CD4-positive, CD25-positive, alpha-beta regulatory T cell (primary cell): ENCODE measurements around the gene LAMA3. TPM values are rescaled to one million over a fixed set of nuclear protein-coding genes. Genes with fewer than 3 reads are reported as not detected.

ENCODE experiments used
- ATAC-seq, 2 donors: fragments of 150-1000 bp; cut with Tn5 transposase; one replicate each; pipeline ENCODE4 v1.10.0; 2021; ENCODE audit warnings: low read depth in 2 of 2, moderate number of reproducible peaks in 2 of 2, moderate library complexity in 1 of 2
- DNase-seq, 3 donors: peaks; one replicate each; pipeline versions ENCODE4 v3.0.0 to v3.0.0-alpha.2; 2012 to 2022; ENCODE audit warnings: mixed read lengths in 1 of 3
- H3K27ac ChIP-seq: one replicate; pipeline ENCODE4 v1.7.0; 2013; ENCODE audit warnings: mild to moderate bottlenecking, low read length; ENCODE audit not compliant: insufficient read depth, poor library complexity, severe bottlenecking
- H3K27me3 ChIP-seq: one replicate; pipeline ENCODE4 v1.7.0; 2013; ENCODE audit warnings: low read length; ENCODE audit not compliant: control insufficient read depth, insufficient read depth
- H3K36me3 ChIP-seq: one replicate; pipeline ENCODE4 v1.7.0; 2013; ENCODE audit warnings: mild to moderate bottlenecking, low read length, moderate library complexity; ENCODE audit not compliant: control insufficient read depth, insufficient read depth
- H3K4me1 ChIP-seq: 2 replicates; pipeline ENCODE4 v1.7.0; 2013; ENCODE audit warnings: mild to moderate bottlenecking, low read length; ENCODE audit not compliant: insufficient read depth, control insufficient read depth, poor library complexity, severe bottlenecking
- H3K4me3 ChIP-seq: one replicate; pipeline ENCODE4 v1.7.0; 2013; ENCODE audit warnings: low read depth, mild to moderate bottlenecking, low read length, moderate library complexity
- H3K9me3 ChIP-seq, 2 experiments: 1 replicate in 1 of 2; 2 replicates in 1 of 2; pipeline ENCODE4 v1.7.0; 2013; ENCODE audit warnings: low read length in 2 of 2, mild to moderate bottlenecking in 1 of 2, moderate library complexity in 1 of 2; ENCODE audit not compliant: control insufficient read depth in 2 of 2
- H3K27ac Mint-ChIP-seq, 3 donors: one replicate each; pipeline ENCODE4 v1.8.0; 2020 to 2022; ENCODE audit warnings: mild to moderate bottlenecking in 3 of 3, mixed read lengths in 3 of 3, moderate library complexity in 2 of 3
- H3K27me3 Mint-ChIP-seq: one replicate; pipeline ENCODE4 v1.8.0; 2022; ENCODE audit warnings: mild to moderate bottlenecking, mixed read lengths
- H3K36me3 Mint-ChIP-seq: one replicate; pipeline ENCODE4 v1.8.0; 2020; ENCODE audit warnings: mixed read lengths
- H3K4me1 Mint-ChIP-seq, 4 donors: one replicate each; pipeline ENCODE4 v1.8.0; 2020 to 2022; ENCODE audit warnings: mixed read lengths in 4 of 4, mild to moderate bottlenecking in 1 of 4
- H3K4me3 Mint-ChIP-seq, 4 donors: one replicate each; pipeline ENCODE4 v1.8.0; 2020 to 2022; ENCODE audit warnings: mild to moderate bottlenecking in 4 of 4, mixed read lengths in 4 of 4, moderate library complexity in 3 of 4
- H3K9me3 Mint-ChIP-seq, 7 donors: one replicate each; pipeline ENCODE4 v1.8.0; 2020 to 2022; ENCODE audit warnings: mixed read lengths in 7 of 7, mild to moderate bottlenecking in 3 of 7, moderate library complexity in 2 of 7
- polyA plus RNA-seq, 4 donors: library from polyadenylated mRNA; unstranded; fragments of 300-500 nt; fragmentation: Illumina TruSeq; gene quantifications; one replicate each; pipeline ENCODE4 v1.2.3, GENCODE V29; 2021
- total RNA-seq: library from RNA; stranded (reverse); gene quantifications from one replicate; pipeline ENCODE4 v1.2.3, GENCODE V29; 2022

The LAMA3 gene
- total and polyA plus RNA-seq, 5 donors from 2014 or later: 0.31 TPM; not detected in 4

DNA sequence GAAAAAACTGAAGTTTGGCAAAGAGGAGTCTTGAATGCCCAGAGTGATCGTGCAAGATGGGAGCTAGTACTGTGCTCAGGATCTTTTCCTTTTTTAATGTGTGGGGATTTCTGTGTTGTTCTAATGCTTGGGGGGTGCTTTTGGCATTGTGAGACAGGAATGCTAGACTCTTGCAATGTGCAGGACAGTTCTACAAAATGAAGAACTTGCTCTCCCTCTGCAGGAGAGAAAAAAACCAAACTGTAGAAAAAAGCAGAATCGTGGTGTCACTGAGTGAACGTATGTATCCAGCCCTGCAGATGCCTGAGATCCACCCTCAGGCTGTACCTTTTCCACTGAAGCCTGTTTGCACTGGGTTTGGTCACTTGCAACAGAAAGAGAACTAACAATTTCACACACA lies 313.2 kb downstream of the LAMA3 start:
- Histone ChIP-seq H3K9me3 (no peaks in the 10 kb centered on the region), H3K27ac (peak overlapping the region; percentile 86), H3K27me3 (no peaks in the 10 kb centered on the region), H3K4me1 (peaks cover 86% of the 10 kb centered on the region), H3K4me3 (peak overlapping the region; percentile 57), H3K36me3 (no peaks in the 10 kb centered on the region)
- H3K4me3 Mint-ChIP-seq: peak overlapping the region; percentile 64 to 76 (median 69)
- H3K9me3 Mint-ChIP-seq: no peaks in the 10 kb centered on the region
- ATAC-seq (no peak), DNase-seq (no peak)
- peaks cover 33 to 83% (median 63%) of the 10 kb centered on the region in 4 donors for H3K4me1 Mint-ChIP-seq
- no peaks in the 10 kb centered on the region for H3K27me3 Mint-ChIP-seq
- H3K36me3 Mint-ChIP-seq: peaks cover 4% of the 10 kb centered on the region
- H3K27ac Mint-ChIP-seq: peak overlapping the region; percentile 86 to 97 (median 90)

DNA sequence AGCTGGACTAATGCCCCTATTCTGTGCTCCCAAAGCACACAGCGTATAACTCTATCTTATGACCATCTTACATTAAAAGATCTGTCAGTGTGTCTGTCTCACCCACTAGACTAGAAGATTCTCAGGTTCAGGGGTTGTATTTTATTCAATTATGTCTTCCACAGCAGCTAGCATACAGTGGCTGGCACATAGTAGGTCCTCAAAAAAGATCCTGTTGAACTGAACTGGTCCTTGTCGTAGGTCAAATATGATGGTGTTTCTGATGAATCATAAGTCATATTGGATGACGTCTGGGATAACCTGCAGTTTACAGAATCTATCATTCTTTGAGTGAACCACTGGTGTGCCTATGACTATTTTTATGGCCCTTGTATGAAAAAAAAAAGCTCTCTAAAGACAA lies 314.0 kb downstream of the LAMA3 start:
- no peak for DNase-seq
- H3K27me3 Mint-ChIP-seq: no peaks in the 10 kb centered on the region
- Histone ChIP-seq H3K9me3 (no peaks in the 10 kb centered on the region), H3K27me3 (no peaks in the 10 kb centered on the region), H3K4me3 (no peak overlapping the region), H3K4me1 (peaks cover 84% of the 10 kb centered on the region), H3K36me3 (no peaks in the 10 kb centered on the region), H3K27ac (peak overlapping the region; percentile 86)
- ATAC-seq: no peak
- peaks cover 33 to 84% (median 65%) of the 10 kb centered on the region in 4 donors for H3K4me1 Mint-ChIP-seq
- no peaks in the 10 kb centered on the region for H3K9me3 Mint-ChIP-seq
- peaks cover 4% of the 10 kb centered on the region for H3K36me3 Mint-ChIP-seq
- peak overlapping the region in 3 of 4 donors; percentile 57 to 76 (median 69) for H3K4me3 Mint-ChIP-seq
- peak overlapping the region; percentile 75 to 97 (median 90) for H3K27ac Mint-ChIP-seq

DNA sequence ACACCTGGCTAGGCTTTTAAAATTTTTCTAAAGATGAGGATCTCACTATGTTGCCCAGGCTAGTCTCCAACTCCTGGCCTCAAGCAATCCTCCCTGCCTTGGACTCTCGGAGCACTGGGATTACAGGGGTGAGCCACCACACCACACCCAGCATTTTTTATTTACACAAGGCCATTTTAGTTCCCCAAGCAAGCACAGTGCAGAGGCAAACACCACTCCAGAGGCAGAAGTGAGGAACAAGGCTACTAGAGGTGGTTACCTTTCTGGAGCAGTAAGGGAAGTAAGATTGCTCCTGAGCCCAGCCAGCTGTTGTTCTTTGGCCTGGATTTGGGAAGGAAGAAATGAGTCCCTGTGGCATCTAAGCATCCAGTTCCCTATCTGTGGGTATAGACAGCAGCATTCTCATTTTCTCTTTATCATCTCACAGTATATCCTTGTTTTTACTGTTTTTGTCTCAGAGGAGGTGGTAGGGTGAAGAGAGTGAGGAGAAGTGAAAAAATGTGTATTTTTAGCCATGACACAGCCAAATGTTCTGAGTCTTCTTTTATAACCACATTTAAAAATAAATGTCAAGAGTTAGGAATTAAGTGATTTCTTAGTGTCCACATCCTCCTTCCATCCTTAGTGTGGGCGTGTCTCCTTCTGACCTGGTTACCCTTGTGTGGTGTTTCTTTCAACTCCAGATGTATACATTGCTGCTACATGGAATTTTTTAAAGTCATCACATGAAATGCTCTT lies 314.8 kb downstream of the LAMA3 start:
- H3K9me3 Mint-ChIP-seq: no peaks in the 10 kb centered on the region
- ATAC-seq (no peak), DNase-seq (no peak)
- H3K27me3 Mint-ChIP-seq: no peaks in the 10 kb centered on the region
- peaks cover 4% of the 10 kb centered on the region for H3K36me3 Mint-ChIP-seq
- H3K4me1 Mint-ChIP-seq: peaks cover 30 to 85% (median 65%) of the 10 kb centered on the region in 4 donors
- H3K27ac Mint-ChIP-seq: peak overlapping the region; percentile 71 to 97 (median 90)
- no peaks in the 10 kb centered on the region for H3K9me3 ChIP-seq
- H3K4me1 ChIP-seq: peaks cover 84% of the 10 kb centered on the region
- H3K4me3 Mint-ChIP-seq: peak overlapping the region; percentile 15 to 76 (median 40)
- H3K36me3 ChIP-seq: no peaks in the 10 kb centered on the region
- H3K27ac ChIP-seq: peak overlapping the region; percentile 55
- H3K4me3 ChIP-seq: peak overlapping the region; percentile 22
- no peaks in the 10 kb centered on the region for H3K27me3 ChIP-seq

Other genes with a start within 250 kb of the LAMA3 start
- 136 TPM for gene RIOK3, start 236.2 kb upstream of the LAMA3 start, total RNA-seq
- gene RIOK3, start 236.2 kb upstream of the LAMA3 start, polyA plus RNA-seq: 10 to 100 TPM; 43.2 to 60.7 (median 48.6) TPM
- 62.1 TPM for gene RMC1, start 185.9 kb upstream of the LAMA3 start, total RNA-seq
- 10 to 100 TPM; 36.8 to 51.8 (median 44.0) TPM for gene RMC1, start 185.9 kb upstream of the LAMA3 start, polyA plus RNA-seq
- gene NPC1, start 102.9 kb upstream of the LAMA3 start, total RNA-seq: 86.9 TPM
- gene NPC1, start 102.9 kb upstream of the LAMA3 start, polyA plus RNA-seq: 10 to 100 TPM; 17.4 to 24.3 (median 20.4) TPM
- gene ANKRD29, start 26.5 kb upstream of the LAMA3 start, total RNA-seq: not detected
- gene ANKRD29, start 26.5 kb upstream of the LAMA3 start, polyA plus RNA-seq: under 1 TPM in 1 of 4 donors, not detected in 3; 0.45 TPM